HG03571 (cell line): ENCODE measurements around the gene AHI1.

Experiments used
- ATAC-seq: cut with Tn5 transposase; IDR thresholded peaks from one replicate; pipeline ENCODE4 v1.9.1; 2021; ENCODE audit not compliant: unreplicated experiment

Gene AHI1

GRCh38 chr6:135464634-135465033, 32.9 kb downstream of the AHI1 start:
- peak; percentile 53 for ATAC-seq

DNA sequence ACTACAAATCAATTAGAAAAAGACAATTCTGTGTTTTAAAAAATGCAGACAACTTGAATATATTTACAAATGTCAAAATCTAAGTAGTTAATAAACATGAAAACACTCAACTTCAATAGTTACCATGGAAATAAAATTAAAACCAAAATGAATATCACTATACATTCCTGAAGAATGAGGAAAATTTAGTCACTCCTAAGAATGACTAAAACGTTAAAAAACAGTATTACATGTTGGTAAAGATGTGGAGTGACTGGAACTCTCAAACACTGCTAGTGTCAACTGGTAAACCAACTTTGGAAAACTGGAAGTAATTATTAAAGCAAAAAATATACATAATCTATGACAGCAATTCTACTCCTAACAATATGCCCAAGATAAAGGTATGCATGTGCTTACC, 36.3 kb downstream of the AHI1 start:
- ATAC-seq = no peak

GRCh38 chr6:135458051-135458450, 39.5 kb downstream of the AHI1 start:
- no peak for ATAC-seq

GRCh38 chr6:135451617-135452190, 45.8 kb downstream of the AHI1 start:
- ATAC-seq = no peak

- ATAC-seq = no peak
Measured at GRCh38 chr6:135449246-135449645, 48.3 kb downstream of the AHI1 start.

GRCh38 chr6:135440087-135440792, 57.3 kb downstream of the AHI1 start:
- ATAC-seq = peak; percentile 62

- ATAC-seq = no peak
Measured at GRCh38 chr6:135439549-135439948, 58.0 kb downstream of the AHI1 start.

GRCh38 chr6:135438907-135439535, 58.5 kb downstream of the AHI1 start:
- ATAC-seq = no peak

- ATAC-seq = no peak
Measured at GRCh38 chr6:135434991-135435390, 62.5 kb downstream of the AHI1 start.

DNA sequence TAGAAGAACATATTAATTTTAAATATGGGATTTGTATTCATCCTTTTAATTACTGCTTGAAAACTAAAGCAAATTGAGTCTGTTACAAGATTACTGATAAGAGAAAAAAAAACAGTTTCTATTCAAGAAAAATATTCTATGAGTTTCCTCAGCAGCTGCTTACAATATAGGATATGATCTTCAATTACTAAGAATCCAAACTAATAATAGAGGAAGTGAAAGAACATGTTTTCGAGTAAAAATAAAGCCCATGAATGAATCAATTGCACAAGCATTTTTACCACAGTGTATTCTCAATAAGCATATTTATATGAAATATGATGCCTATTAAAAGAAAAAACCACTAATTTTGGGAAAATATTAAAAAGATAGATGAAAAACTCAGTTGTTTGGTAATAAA, 63.4 kb downstream of the AHI1 start:
- ATAC-seq = no peak

- no peak for ATAC-seq
Measured at GRCh38 chr6:135428078-135428477, 69.5 kb downstream of the AHI1 start.

GRCh38 chr6:135426833-135427232, 70.7 kb downstream of the AHI1 start:
- ATAC-seq = no peak

GRCh38 chr6:135424385-135424784, 73.2 kb downstream of the AHI1 start:
- ATAC-seq = no peak

DNA sequence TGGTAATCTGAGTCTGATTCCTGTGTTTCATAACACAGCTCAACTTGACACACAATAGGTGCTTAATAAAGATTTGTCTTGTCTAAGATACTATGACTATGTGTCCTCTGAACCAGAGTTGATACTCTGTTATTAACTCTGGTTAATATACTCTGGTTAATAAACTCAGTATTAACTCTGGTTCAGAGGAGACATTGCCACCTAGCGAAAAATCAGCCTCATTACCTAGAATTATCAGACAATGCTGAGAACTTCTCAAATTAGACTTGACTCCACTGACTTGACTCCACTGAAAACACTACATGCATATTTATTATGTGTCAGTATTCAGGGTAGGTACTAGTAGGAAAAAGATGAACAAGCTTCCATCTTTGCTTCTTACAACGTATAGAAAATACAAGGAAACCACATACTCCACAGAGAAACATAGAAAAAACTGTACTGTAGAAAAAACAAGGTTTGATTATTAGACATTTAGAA, 73.9 kb downstream of the AHI1 start:
- ATAC-seq = peak; percentile 85

- no peak for ATAC-seq
Measured at GRCh38 chr6:135419162-135419561, 78.4 kb downstream of the AHI1 start.

DNA sequence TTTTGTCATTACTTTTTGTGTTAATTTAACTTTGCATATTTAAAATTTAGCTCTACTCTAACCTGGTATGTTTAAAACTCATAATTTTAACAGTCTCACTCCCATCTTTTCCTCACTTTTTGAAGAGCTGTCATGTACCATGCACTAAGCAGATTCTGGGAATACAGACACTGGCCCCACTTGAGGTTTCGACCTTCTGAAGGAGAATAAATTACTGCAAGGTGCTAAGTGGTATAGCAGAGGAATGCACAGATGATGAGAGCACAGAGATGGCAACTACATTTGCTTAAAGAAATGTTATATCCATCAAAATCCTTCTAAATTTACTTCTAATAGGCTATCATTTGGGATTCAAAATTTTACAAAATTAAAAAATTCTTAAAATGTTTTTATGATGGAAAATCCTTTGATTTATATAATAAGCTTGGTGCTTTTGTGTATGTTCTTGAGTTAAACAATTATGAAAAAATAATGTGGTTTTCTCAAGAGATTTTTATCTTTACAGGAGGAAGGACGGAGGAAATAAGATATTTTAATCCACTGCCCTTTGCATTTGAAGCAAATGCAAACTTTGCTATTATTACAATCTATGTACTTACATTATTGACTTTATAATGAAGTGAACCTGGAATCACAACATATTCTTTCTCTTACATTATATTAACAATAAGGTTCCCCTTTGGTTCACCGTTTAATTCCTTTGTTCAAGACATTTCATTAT, 79.3 kb downstream of the AHI1 start:
- no peak for ATAC-seq

DNA sequence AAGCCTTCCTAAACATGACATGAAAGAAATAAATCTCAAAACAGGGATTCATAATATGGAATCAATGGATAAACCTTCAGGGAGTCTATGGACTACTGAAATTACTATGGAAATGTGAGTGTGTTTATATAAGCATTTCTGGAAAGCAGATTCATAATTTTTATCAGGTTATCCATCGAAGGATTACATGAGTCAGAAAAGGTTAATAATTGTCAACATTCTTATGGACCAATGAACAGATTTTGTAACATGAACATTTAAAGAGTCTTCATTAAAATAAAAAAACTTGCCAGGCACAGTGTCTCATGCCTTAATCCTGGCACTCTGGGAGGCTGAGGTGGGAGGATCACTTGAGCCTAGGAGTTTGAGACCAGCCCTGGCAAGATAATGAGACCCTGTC, 84.8 kb downstream of the AHI1 start:
- ATAC-seq = no peak

GRCh38 chr6:135411849-135412248, 85.7 kb downstream of the AHI1 start:
- no peak for ATAC-seq

GRCh38 chr6:135411339-135411738, 86.2 kb downstream of the AHI1 start:
- ATAC-seq = no peak

- no peak for ATAC-seq
Measured at GRCh38 chr6:135410856-135411255, 86.7 kb downstream of the AHI1 start.

- no peak for ATAC-seq
Measured at GRCh38 chr6:135403584-135403983, 94.0 kb downstream of the AHI1 start.

DNA sequence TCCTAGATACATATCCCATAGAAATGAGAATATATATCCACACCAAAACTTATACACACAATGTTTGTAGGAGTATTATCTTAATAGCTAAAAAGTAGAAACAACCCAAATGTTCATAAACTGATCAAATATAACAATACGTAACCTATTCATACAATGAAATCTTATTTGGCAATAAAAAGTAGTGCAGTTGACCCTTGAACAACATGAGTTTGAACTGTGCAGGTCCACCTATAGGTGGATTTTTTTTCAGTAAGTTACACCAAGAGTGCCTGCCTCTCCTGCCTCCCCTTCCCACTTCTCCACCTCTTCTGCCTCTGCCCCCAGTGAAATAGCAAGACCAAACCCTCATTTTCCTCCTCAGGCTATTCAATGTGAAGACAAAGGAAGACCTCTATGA, 95.2 kb downstream of the AHI1 start:
- no peak for ATAC-seq
